Measurements from ENCODE around the gene THPO. TPM values are rescaled to one million over a fixed set of nuclear protein-coding genes. Genes with fewer than 3 reads are reported as not detected.

The THPO gene
- polyA plus RNA-seq, 1 experiment, result 0.36 TPM

GRCh38 chr3:184360929-184361531, 17.0 kb downstream of the THPO start:
- H3K36me3 ChIP-seq (ENCODE audit: control insufficient read depth, insufficient read depth, low read length), result peaks cover 2% of the 10 kb centered on the region; the same call in 1 of the 2 replicates
- H3K27me3 ChIP-seq (ENCODE audit: control insufficient read depth, insufficient read depth, low read length), result no peaks in the 10 kb centered on the region
- CTCF ChIA-PET, result interaction anchor here (0.6 to 2.2 kb wide), 6 partner anchors 10 to 181 kb away, joined by 3 to 8 read pairs (median 4); no protein-coding TSS in a partner anchor
- TF ChIP-seq CTCF (IDR thresholded peaks at IDR 0.05; ENCODE audit: insufficient read depth, low read depth, low read length), result no peak
- peak overlapping the region; percentile 77 for H3K4me3 ChIP-seq (ENCODE audit: low read depth, low read length)
- no peak for DNase-seq (ENCODE audit: low read depth)
- POLR2A ChIA-PET, result no interaction called here

- CTCF ChIA-PET, result interaction anchor here (0.6 to 2.2 kb wide), 7 partner anchors 11 to 181 kb away, joined by 3 to 8 read pairs (median 4); no protein-coding TSS in a partner anchor
- DNase-seq (ENCODE audit: low read depth), result no peak
- POLR2A ChIA-PET, result interaction anchor here (0.5 kb wide), 1 partner anchor 12 kb away, joined by 11 read pairs; no protein-coding TSS in a partner anchor
- Histone ChIP-seq H3K27me3 (ENCODE audit: control insufficient read depth, insufficient read depth, low read length) (no peaks in the 10 kb centered on the region), H3K4me3 (ENCODE audit: low read depth, low read length) (peak overlapping the region; percentile 77), H3K36me3 (ENCODE audit: control insufficient read depth, insufficient read depth, low read length) (peaks cover 3% of the 10 kb centered on the region)
- TF ChIP-seq CTCF (IDR thresholded peaks at IDR 0.05; ENCODE audit: insufficient read depth, low read depth, low read length), result no peak
These were observed 17.7 kb downstream of the THPO start for GRCh38 chr3:184360070-184360928.

- TF ChIP-seq CTCF (IDR thresholded peaks at IDR 0.05; ENCODE audit: insufficient read depth, low read depth, low read length), result no peak
- Histone ChIP-seq H3K4me3 (ENCODE audit: low read depth, low read length) (no peak overlapping the region), H3K36me3 (ENCODE audit: control insufficient read depth, insufficient read depth, low read length) (peaks cover 3% of the 10 kb centered on the region), H3K27me3 (ENCODE audit: control insufficient read depth, insufficient read depth, low read length) (no peaks in the 10 kb centered on the region)
- ChIA-PET POLR2A (no interaction called here), CTCF (interaction anchor here (1.0 to 2.2 kb wide), 6 partner anchors 11 to 182 kb away, joined by 3 to 8 read pairs (median 4); no protein-coding TSS in a partner anchor)
- no peak for DNase-seq (ENCODE audit: low read depth)
These were observed 18.4 kb downstream of the THPO start for GRCh38 chr3:184359610-184360009.

- peaks cover 3% of the 10 kb centered on the region for H3K36me3 ChIP-seq (ENCODE audit: control insufficient read depth, insufficient read depth, low read length)
- DNase-seq (ENCODE audit: low read depth), result no peak
- CTCF ChIA-PET, result interaction anchor here (1.9 kb wide), 1 partner anchor 13 kb away, joined by 7 read pairs; no protein-coding TSS in a partner anchor
- POLR2A ChIA-PET, result interaction anchor here (0.6 kb wide), 1 partner anchor 16 kb away, joined by 20 read pairs; no protein-coding TSS in a partner anchor
- TF ChIP-seq CTCF (IDR thresholded peaks at IDR 0.05; ENCODE audit: insufficient read depth, low read depth, low read length), result no peak
- H3K27me3 ChIP-seq (ENCODE audit: control insufficient read depth, insufficient read depth, low read length), result no peaks in the 10 kb centered on the region
- H3K4me3 ChIP-seq (ENCODE audit: low read depth, low read length), result no peak overlapping the region
These were observed 19.1 kb downstream of the THPO start for GRCh38 chr3:184358921-184359350.
